HepG2 (cell line): ENCODE data around the gene SCAPER. TPM values are rescaled to one million over a fixed set of nuclear protein-coding genes. Genes with fewer than 3 reads are reported as not detected.

Experiments used
- ATAC-seq: fragments of 200-7000 bp; cut with Tn5 transposase; 3 replicates; pipeline ENCODE4 v1.9.1; 2020; ENCODE audit warnings: mild to moderate bottlenecking, moderate library complexity
- BruUV-seq: library from RNA; stranded (reverse); fragments of 400-500 nt; replicated peaks from 2 replicates; lab custom pipeline; 2021; lab: Mats Ljungman, UMichigan
- CTCF ChIA-PET: fragments of 300-600 bp; formaldehyde crosslinking; extraction: SDS; loops from one replicate; lab custom pipeline; 2021; ENCODE audit warnings: low total read pairs, inconsistent platforms, low intra/inter-chr PET ratio; lab: Yijun Ruan, JAX
- POLR2A ChIA-PET: fragments of 350-600 bp; sonication (Branson Sonifier 250); formaldehyde crosslinking; loops from one replicate; lab custom pipeline; 2020; ENCODE audit warnings: antibody characterized with exemption, inconsistent platforms; lab: Yijun Ruan, JAX
- DNase-seq: peaks from one replicate; pipeline ENCODE4 v3.0.0-alpha.2; 2015; ENCODE audit warnings: low spot score
- FAIRE-seq: peaks from 3 replicates; lab custom pipeline; 2011; peaks lifted over from hg19 to GRCh38; lab: Jason Lieb, UNC
- H2AFZ ChIP-seq: one replicate; pipeline ENCODE4 v1.6.1; 2011; ENCODE audit warnings: low read length, inconsistent platforms
- H3K27ac ChIP-seq: fragments of 300-600 bp; 3 replicates; pipeline ENCODE4 v1.8.0; 2011; ENCODE audit warnings: mixed run types, mild to moderate bottlenecking, mixed read lengths, low read length, inconsistent platforms; ENCODE audit not compliant: insufficient read depth; ENCODE audit errors: extremely low read length
- H3K27me3 ChIP-seq, 2 experiments: fragments of 200-600 bp in 1 of 2; 2 replicates in 1 of 2; 3 replicates in 1 of 2; pipeline versions ENCODE4 v1.6.0 to v1.8.0; 2011; ENCODE audit warnings: low read length in 2 of 2, mild to moderate bottlenecking in 2 of 2, moderate library complexity in 2 of 2, inconsistent platforms in 1 of 2; ENCODE audit not compliant: insufficient read depth in 2 of 2, control insufficient read depth in 1 of 2
- H3K36me3 ChIP-seq, 2 experiments: fragments of 200-600 bp in 1 of 2; replicated peaks in 1 of 2; 2 replicates in 1 of 2; 3 replicates in 1 of 2; pipeline versions ENCODE4 v1.5.1 to v1.8.0; 2011; ENCODE audit warnings: low read length in 2 of 2, inconsistent platforms in 1 of 2; ENCODE audit not compliant: insufficient read depth in 2 of 2, control insufficient read depth in 1 of 2
- H3K4me1 ChIP-seq: 2 replicates; pipeline ENCODE4 v1.5.1; 2012; ENCODE audit warnings: low read length, inconsistent platforms; ENCODE audit not compliant: insufficient read depth
- H3K4me2 ChIP-seq: 2 replicates; pipeline ENCODE4 v1.6.0; 2011; ENCODE audit warnings: low read depth, low read length, inconsistent platforms
- H3K4me3 ChIP-seq, 3 experiments: fragments of 200-600 bp in 1 of 3; sonication (generic), shearing (Covaris generic) in 1 of 3; replicated peaks in 1 of 3; 2 replicates each; pipeline ENCODE4 v1.5.1; 2011 to 2016; ENCODE audit warnings: low read length in 3 of 3, inconsistent platforms in 2 of 3, low read depth in 2 of 3, mild to moderate bottlenecking in 2 of 3, control low read depth in 1 of 3, mixed read lengths in 1 of 3; ENCODE audit not compliant: insufficient read depth in 1 of 3
- H3K79me2 ChIP-seq: one replicate; pipeline ENCODE4 v1.6.1; 2011; ENCODE audit warnings: low read length, inconsistent platforms; ENCODE audit not compliant: insufficient read depth
- H3K9ac ChIP-seq: 2 replicates; pipeline ENCODE4 v1.6.0; 2011; ENCODE audit warnings: mild to moderate bottlenecking, low read depth, low read length, inconsistent platforms; ENCODE audit not compliant: insufficient read depth
- H3K9me3 ChIP-seq: 2 replicates; pipeline ENCODE4 v1.5.1; 2012; ENCODE audit warnings: mild to moderate bottlenecking, low read length
- H4K20me1 ChIP-seq: 2 replicates; pipeline ENCODE4 v1.6.0; 2011; ENCODE audit warnings: inconsistent platforms, mild to moderate bottlenecking, low read length, moderate library complexity; ENCODE audit not compliant: insufficient read depth
- AFF4 ChIP-seq: sonication (generic); formaldehyde crosslinking; IDR thresholded peaks from 2 replicates; pipeline ENCODE4 v1.4.0; 2020; ENCODE audit warnings: missing genetic modification reagents
- E2F5 ChIP-seq: sonication (generic); formaldehyde crosslinking; conservative IDR thresholded peaks from 2 replicates; pipeline ENCODE4 v1.4.0; 2020; ENCODE audit warnings: missing genetic modification reagents
- NFATC3 ChIP-seq: sonication (generic); formaldehyde crosslinking; IDR thresholded peaks from 2 replicates; pipeline ENCODE4 v1.5.1; 2020; ENCODE audit warnings: mild to moderate bottlenecking, missing genetic modification reagents
- NFE2L1 ChIP-seq: sonication (generic); formaldehyde crosslinking; IDR thresholded peaks from 2 replicates; pipeline ENCODE4 v1.4.0; 2020; ENCODE audit warnings: missing genetic modification reagents, mild to moderate bottlenecking, borderline replicate concordance
- PATZ1 ChIP-seq: sonication (generic); formaldehyde crosslinking; IDR thresholded peaks from 2 replicates; pipeline ENCODE4 v1.4.0; 2020; ENCODE audit warnings: missing genetic modification reagents
- ZFP62 ChIP-seq: sonication (generic); formaldehyde crosslinking; IDR thresholded peaks from 2 replicates; pipeline ENCODE4 v1.4.0; 2020; ENCODE audit warnings: missing genetic modification reagents
- ZNF180 ChIP-seq: sonication (generic); formaldehyde crosslinking; IDR thresholded peaks from 2 replicates; pipeline ENCODE4 v1.4.0; 2020; ENCODE audit warnings: low read depth, missing genetic modification reagents, borderline replicate concordance
- ZNF615 ChIP-seq: sonication (generic); formaldehyde crosslinking; IDR thresholded peaks from 2 replicates; pipeline ENCODE4 v1.5.0; 2020; ENCODE audit warnings: mild to moderate bottlenecking, missing genetic modification reagents, borderline replicate concordance
- ZNF687 ChIP-seq: sonication (generic); formaldehyde crosslinking; IDR thresholded peaks from 2 replicates; pipeline ENCODE4 v1.5.1; 2020; ENCODE audit warnings: mild to moderate bottlenecking, missing genetic modification reagents, moderate library complexity
- ZSCAN5A ChIP-seq: sonication (generic); formaldehyde crosslinking; IDR thresholded peaks from 2 replicates; pipeline ENCODE4 v1.8.0; 2022; ENCODE audit warnings: mild to moderate bottlenecking, missing genetic modification reagents, borderline replicate concordance
- WGBS: methylation state at CpG from one replicate; pipeline ENCODE4 v1.1.6; 2017; ENCODE audit warnings: low lambda C conversion rate; 5-methylcytosine and 5-hydroxymethylcytosine counted together
- in situ Hi-C: cut with HindIII; loops from 2 replicates; pipeline ENCODE4 v1.10.0; 2017; ENCODE audit warnings: low pct_unique_long_range_greater_than_20kb; ENCODE audit not compliant: extremely low pct_ligation_motif_present
- intact Hi-C: fragments of 100-400 bp; cut with micrococcal nuclease; formaldehyde crosslinking; loops from one replicate; pipeline ENCODE4 v1.10.0; 2022; ENCODE audit not compliant: unreplicated experiment
- polyA plus RNA-seq, 8 experiments: library from polyadenylated mRNA; depleted of rRNA in 3 of 8; stranded (reverse) in 7 of 8; unstranded in 1 of 8; fragments of >200 nt; fragmentation: Illumina TruSeq in 4 of 8; extraction: Trizol in 4 of 8; gene quantifications; 2 replicates each; pipeline versions ENCODE4 v1.2.1 to v1.2.3, GENCODE V29; 2011 to 2016; ENCODE audit warnings: low read depth in 4 of 8, missing spikeins in 1 of 8, mixed read lengths in 1 of 8; ENCODE audit not compliant: insufficient read depth in 1 of 8
- total RNA-seq, 5 experiments: library from RNA; depleted of rRNA; stranded (reverse); fragments of >200 nt; fragmentation: Illumina TruSeq; extraction: Trizol; gene quantifications; 2 replicates each; pipeline ENCODE4 v1.2.3, GENCODE V29; 2016; ENCODE audit warnings: low read depth in 1 of 5

SCAPER gene
- total and polyA plus RNA-seq, 2 of the 13 experiments (the other 11 are each of a cell fraction or from before 2014, with no cell fraction given), result 4.3 to 10.5 TPM

GRCh38 chr15:76647612-76648011 is 257.5 kb downstream of the SCAPER start (continued):
- no peak for TF ChIP-seq NFATC3

GRCh38 chr15:76644646-76645045 is 260.5 kb downstream of the SCAPER start:
- CTCF ChIA-PET, result no interaction called here
- WGBS, result 95% methylated on average over 1 of the region's 1 CpG
- peaks cover 18% of the 10 kb centered on the region for H3K4me1 ChIP-seq
- H2AFZ ChIP-seq, result no peak overlapping the region
- no peaks in the 10 kb centered on the region for H4K20me1 ChIP-seq
- DNase-seq (no peak), ATAC-seq (no peak), FAIRE-seq (no peak)
- no peaks in the 10 kb centered on the region for H3K9me3 ChIP-seq
- intact Hi-C loops, result no loop called here
- H3K27me3 ChIP-seq, result no peaks in the 10 kb centered on the region
- H3K4me3 ChIP-seq, result no peak overlapping the region
- BruUV-seq, result no TSS peak
- H3K79me2 ChIP-seq, result no peaks in the 10 kb centered on the region
- in situ Hi-C loops, result no loop called here
- POLR2A ChIA-PET, result no interaction called here
- H3K27ac ChIP-seq, result no peak overlapping the region
- H3K9ac ChIP-seq, result no peak overlapping the region
- no peak overlapping the region for H3K4me2 ChIP-seq
- no peaks in the 10 kb centered on the region for H3K36me3 ChIP-seq
- TF ChIP-seq ZFP62, result no peak
- TF ChIP-seq PATZ1 (CRISPR knock-in tag), result no peak
- TF ChIP-seq E2F5, result no peak
- TF ChIP-seq ZSCAN5A (CRISPR knock-in tag), result no peak
- no peak for TF ChIP-seq NFE2L1 (CRISPR knock-in tag)
- no peak for TF ChIP-seq ZNF687 (CRISPR knock-in tag)
- no peak for TF ChIP-seq ZNF180
- TF ChIP-seq AFF4 (CRISPR knock-in tag), result no peak
- no peak for TF ChIP-seq ZNF615 (CRISPR knock-in tag)
